Loucy (cell line): ENCODE results near the gene IDUA.

Experiments used
- H2AFZ ChIP-seq: fragments of 200-600 bp; sonication (generic); 2 replicates; pipeline ENCODE4 v1.6.0; 2016; ENCODE audit warnings: antibody characterized with exemption, mild to moderate bottlenecking, low read length, moderate library complexity
- H3F3A ChIP-seq: fragments of 200-600 bp; 2 replicates; pipeline ENCODE4 v1.6.0; 2016; ENCODE audit warnings: antibody characterized with exemption, low read depth, mild to moderate bottlenecking
- H3K27me3 ChIP-seq: fragments of 200-600 bp; sonication (generic); 2 replicates; pipeline ENCODE4 v1.6.1; 2014; ENCODE audit warnings: low read length, mild to moderate bottlenecking; ENCODE audit not compliant: insufficient read depth, poor library complexity, severe bottlenecking
- H3K36me3 ChIP-seq: fragments of 200-600 bp; sonication (generic); 2 replicates; pipeline ENCODE4 v1.6.1; 2016; ENCODE audit warnings: low read length; ENCODE audit not compliant: insufficient read depth
- H3K4me1 ChIP-seq: fragments of 200-600 bp; sonication (generic); 2 replicates; pipeline ENCODE4 v1.5.1; 2014; ENCODE audit warnings: low read length, mild to moderate bottlenecking; ENCODE audit not compliant: insufficient read depth, poor library complexity, severe bottlenecking
- H3K4me2 ChIP-seq: fragments of 200-600 bp; sonication (generic); 2 replicates; pipeline ENCODE4 v1.6.0; 2014; ENCODE audit warnings: antibody characterized with exemption, low read length, low read depth, mild to moderate bottlenecking; ENCODE audit not compliant: poor library complexity, severe bottlenecking
- H3K4me3 ChIP-seq: fragments of 200-600 bp; sonication (generic); 2 replicates; pipeline ENCODE4 v1.5.1; 2014; ENCODE audit warnings: low read length, mild to moderate bottlenecking, mixed read lengths; ENCODE audit not compliant: poor library complexity, severe bottlenecking
- H3K79me2 ChIP-seq: fragments of 200-600 bp; sonication (generic); 2 replicates; pipeline ENCODE4 v1.6.1; 2014; ENCODE audit warnings: low read length; ENCODE audit not compliant: insufficient read depth
- H3K9ac ChIP-seq: fragments of 200-600 bp; sonication (generic); 2 replicates; pipeline ENCODE4 v1.6.0; 2014; ENCODE audit warnings: mild to moderate bottlenecking, low read depth, low read length, moderate library complexity; ENCODE audit not compliant: poor library complexity, severe bottlenecking
- H3K9me2 ChIP-seq: fragments of 200-600 bp; sonication (generic); replicated peaks from 2 replicates; pipeline ENCODE4 v1.6.1; 2016; ENCODE audit warnings: low read depth, low read length, mixed read lengths
- H3K9me3 ChIP-seq: fragments of 200-600 bp; sonication (generic); 2 replicates; pipeline ENCODE4 v1.6.1; 2014; ENCODE audit warnings: mild to moderate bottlenecking, antibody characterized with exemption, low read length, low read depth; ENCODE audit not compliant: insufficient read depth
- H4K20me1 ChIP-seq: fragments of 200-600 bp; sonication (generic); 2 replicates; pipeline ENCODE4 v1.6.0; 2014; ENCODE audit warnings: antibody characterized with exemption, low read length, mild to moderate bottlenecking; ENCODE audit not compliant: insufficient read depth, poor library complexity, severe bottlenecking
- EZH2phosphoT487 ChIP-seq: fragments of 200-600 bp; IDR thresholded peaks from 2 replicates; pipeline ENCODE4 v1.6.1; 2018; ENCODE audit warnings: antibody characterized with exemption, mild to moderate bottlenecking, moderate library complexity, borderline replicate concordance
- TF ChIP-seq, protein P1 (sequence below): fragments of 200-600 bp; sonication (generic); conservative IDR thresholded peaks from 2 replicates; pipeline ENCODE4 v1.5.1; 2014; ENCODE audit warnings: mild to moderate bottlenecking, antibody characterized with exemption, low read length

The IDUA gene

DNA sequence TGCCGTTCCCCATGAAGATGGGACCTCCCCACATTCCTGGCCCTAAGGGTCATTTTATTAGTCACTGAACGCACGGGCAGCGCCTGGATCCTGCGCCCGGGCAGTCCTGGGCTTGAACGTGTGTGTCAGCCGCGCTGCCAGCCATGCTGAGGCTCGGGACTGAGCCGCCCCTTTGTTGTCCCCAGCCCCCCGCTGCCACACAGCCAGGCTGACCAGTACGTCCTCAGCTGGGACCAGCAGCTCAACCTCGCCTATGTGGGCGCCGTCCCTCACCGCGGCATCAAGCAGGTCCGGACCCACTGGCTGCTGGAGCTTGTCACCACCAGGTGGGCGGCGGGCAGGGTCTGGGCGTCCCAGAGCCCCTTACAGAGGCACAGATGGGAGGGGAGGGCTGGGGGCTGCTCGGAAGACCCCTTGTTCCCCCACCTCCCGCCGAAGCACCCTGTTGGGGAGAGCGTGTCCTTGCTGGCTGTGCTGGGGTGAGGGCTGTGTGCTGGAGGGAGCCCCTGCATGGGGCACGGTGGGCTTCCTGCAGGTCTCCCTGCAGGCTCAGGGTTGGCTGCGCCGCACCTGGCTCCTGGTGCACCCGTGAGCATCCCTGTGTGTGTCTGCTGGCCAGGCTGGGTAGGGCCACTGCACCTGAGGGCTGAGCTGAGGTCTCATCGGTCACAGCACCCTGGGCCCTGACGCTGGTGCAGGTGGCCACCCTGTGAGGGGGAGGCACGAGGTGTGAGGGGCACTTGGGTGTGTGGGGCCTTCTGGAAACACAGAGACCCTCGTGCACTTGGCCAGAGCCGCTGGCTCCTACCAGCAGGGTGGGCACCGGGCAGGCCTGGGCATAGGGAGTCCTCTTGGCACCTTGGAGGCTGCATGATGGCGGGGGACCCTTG, 1.0 kb downstream of the IDUA start:
- peaks cover 21% of the 10 kb centered on the region for H3K4me1 ChIP-seq
- H3K27me3 ChIP-seq = no peaks in the 10 kb centered on the region
- H3K36me3 ChIP-seq = no peaks in the 10 kb centered on the region
- no peaks in the 10 kb centered on the region for H3K9me3 ChIP-seq
- no peaks in the 10 kb centered on the region for H3F3A ChIP-seq
- peak overlapping the region; percentile 89 for H3K4me2 ChIP-seq
- H3K9ac ChIP-seq = peak overlapping the region; percentile 45
- H3K9me2 ChIP-seq = no peaks in the 10 kb centered on the region
- peaks cover 11% of the 10 kb centered on the region for H3K79me2 ChIP-seq
- no peak overlapping the region for H2AFZ ChIP-seq
- no peaks in the 10 kb centered on the region for H4K20me1 ChIP-seq
- no peak for TF ChIP-seq EZH2phosphoT487
- TF ChIP-seq, protein P1, sequence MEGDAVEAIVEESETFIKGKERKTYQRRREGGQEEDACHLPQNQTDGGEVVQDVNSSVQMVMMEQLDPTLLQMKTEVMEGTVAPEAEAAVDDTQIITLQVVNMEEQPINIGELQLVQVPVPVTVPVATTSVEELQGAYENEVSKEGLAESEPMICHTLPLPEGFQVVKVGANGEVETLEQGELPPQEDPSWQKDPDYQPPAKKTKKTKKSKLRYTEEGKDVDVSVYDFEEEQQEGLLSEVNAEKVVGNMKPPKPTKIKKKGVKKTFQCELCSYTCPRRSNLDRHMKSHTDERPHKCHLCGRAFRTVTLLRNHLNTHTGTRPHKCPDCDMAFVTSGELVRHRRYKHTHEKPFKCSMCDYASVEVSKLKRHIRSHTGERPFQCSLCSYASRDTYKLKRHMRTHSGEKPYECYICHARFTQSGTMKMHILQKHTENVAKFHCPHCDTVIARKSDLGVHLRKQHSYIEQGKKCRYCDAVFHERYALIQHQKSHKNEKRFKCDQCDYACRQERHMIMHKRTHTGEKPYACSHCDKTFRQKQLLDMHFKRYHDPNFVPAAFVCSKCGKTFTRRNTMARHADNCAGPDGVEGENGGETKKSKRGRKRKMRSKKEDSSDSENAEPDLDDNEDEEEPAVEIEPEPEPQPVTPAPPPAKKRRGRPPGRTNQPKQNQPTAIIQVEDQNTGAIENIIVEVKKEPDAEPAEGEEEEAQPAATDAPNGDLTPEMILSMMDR = no peak
- H3K4me3 ChIP-seq = peak overlapping the region; percentile 82

DNA sequence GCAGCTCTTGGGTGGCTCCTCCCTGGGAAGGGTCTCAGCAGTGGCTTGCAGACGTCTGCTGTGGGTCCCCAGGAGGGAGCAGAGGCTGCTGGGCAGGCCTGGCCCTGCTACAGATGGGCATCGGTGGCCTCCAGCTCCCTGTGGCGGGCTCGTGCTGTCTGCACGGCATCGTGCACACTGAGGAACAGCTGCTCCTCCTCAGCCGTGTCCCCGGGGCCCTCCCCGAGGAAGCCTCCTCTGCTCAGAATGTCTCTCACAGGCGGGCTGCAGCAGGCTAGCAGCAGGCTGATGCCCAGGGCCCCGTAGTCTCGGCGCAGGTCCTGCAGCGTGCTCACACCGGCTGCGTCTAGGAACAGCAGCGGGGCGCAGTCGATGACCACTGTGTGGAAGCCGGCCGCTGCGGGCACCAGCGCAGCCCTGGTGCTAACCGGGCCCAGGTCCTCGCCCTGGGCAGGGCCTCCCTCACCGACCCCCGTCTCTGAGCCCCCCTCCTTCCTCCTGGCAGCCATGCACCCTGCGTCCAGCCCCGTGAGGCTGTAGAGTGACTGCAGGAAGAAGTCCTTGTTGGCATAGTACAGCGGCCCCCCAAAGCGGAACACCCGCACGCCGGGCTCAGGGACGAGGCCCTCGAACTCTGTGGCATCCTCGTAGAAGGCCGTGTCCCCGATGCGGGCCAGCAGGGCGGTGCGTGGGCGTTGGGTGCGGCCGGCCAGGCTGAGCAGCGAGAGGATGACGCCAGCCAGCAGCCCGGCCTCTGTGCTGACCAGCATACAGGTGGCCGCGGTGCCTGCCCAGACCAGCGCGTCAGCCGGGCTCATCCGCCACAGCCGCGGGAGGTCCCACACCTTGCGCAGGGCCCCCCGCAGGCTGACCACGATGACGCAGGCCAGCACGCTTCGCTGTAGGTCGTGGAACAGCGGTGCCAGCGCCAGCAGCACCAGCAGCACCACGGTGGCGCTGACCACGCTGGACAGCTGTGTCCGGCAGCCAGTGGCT, 2.2 kb downstream of the IDUA start:
- H3K4me2 ChIP-seq = no peak overlapping the region
- no peaks in the 10 kb centered on the region for H3K9me2 ChIP-seq

More for the DNA sequence above, 2.2 kb downstream of the IDUA start:
- H2AFZ ChIP-seq = no peak overlapping the region
- H3K27me3 ChIP-seq = no peaks in the 10 kb centered on the region
- H4K20me1 ChIP-seq = no peaks in the 10 kb centered on the region
- H3K36me3 ChIP-seq = no peaks in the 10 kb centered on the region
- H3K9ac ChIP-seq = no peak overlapping the region
- no peaks in the 10 kb centered on the region for H3K9me3 ChIP-seq
- H3K79me2 ChIP-seq = peaks cover 11% of the 10 kb centered on the region
- H3K4me3 ChIP-seq = no peak overlapping the region
- no peaks in the 10 kb centered on the region for H3F3A ChIP-seq
- TF ChIP-seq, protein P1 = no peak
- TF ChIP-seq EZH2phosphoT487 = no peak
- peaks cover 21% of the 10 kb centered on the region for H3K4me1 ChIP-seq
